ENCODE data around the gene DHRS3.

The DHRS3 gene

GRCh38 chr1:12644237-12644636 lies 26.2 kb upstream of the DHRS3 start:
- TF ChIP-seq POLR2AphosphoS5 (IDR thresholded peaks at IDR 0.05; ENCODE audit: borderline replicate concordance, low read depth, low read length), result no peak
- TF ChIP-seq EZH2 (IDR thresholded peaks at IDR 0.05), result no peak
- TF ChIP-seq FOXP2 (optimal IDR thresholded peaks at IDR 0.05; ENCODE audit: control extremely low read depth, extremely low read length, insufficient read depth), result no peak
- no peak for DNase-seq (ENCODE audit: low read depth, low spot score)
- Histone ChIP-seq H3K36me3 (ENCODE audit: insufficient read depth, low read length) (no peaks in the 10 kb centered on the region), H3K9ac (ENCODE audit: insufficient read length) (peak overlapping the region; percentile 20), H3K4me3 (no peak overlapping the region), H3K27ac (peak overlapping the region; percentile 56; the same call in 1 of the 2 replicates), H3K9me3 (ENCODE audit: low read depth, low read length) (no peaks in the 10 kb centered on the region; the same call in 1 of the 2 replicates)

GRCh38 chr1:12643785-12644184 lies 25.8 kb upstream of the DHRS3 start, which contains the start of gene AADACL4:
Gene AADACL4 (plus strand): TSS chr1:12644085. CDS start chr1:12644547, 462 bp downstream.
- Histone ChIP-seq H3K4me3 (no peak within 1 kb of the TSS), H3K27ac (peak within 1 kb of the TSS; percentile 56; the same call in 1 of the 2 replicates), H3K9me3 (ENCODE audit: low read depth, low read length) (no peaks in the 10 kb centered on the region; the same call in 1 of the 2 replicates), H3K36me3 (ENCODE audit: insufficient read depth, low read length) (no peaks in the 10 kb centered on the region), H3K9ac (ENCODE audit: insufficient read length) (peak within 1 kb of the TSS; percentile 20)
- TF ChIP-seq EZH2 (IDR thresholded peaks at IDR 0.05) (no peak), FOXP2 (optimal IDR thresholded peaks at IDR 0.05; ENCODE audit: control extremely low read depth, extremely low read length, insufficient read depth) (no peak), POLR2AphosphoS5 (IDR thresholded peaks at IDR 0.05; ENCODE audit: borderline replicate concordance, low read depth, low read length) (no peak)
- no peak for DNase-seq (ENCODE audit: low read depth, low spot score)

- no peak for DNase-seq (ENCODE audit: low read depth, low spot score)
- Histone ChIP-seq H3K27ac (peak overlapping the region; percentile 1; the same call in 1 of the 2 replicates), H3K9me3 (ENCODE audit: low read depth, low read length) (no peaks in the 10 kb centered on the region; the same call in 1 of the 2 replicates), H3K4me3 (no peak overlapping the region), H3K9ac (ENCODE audit: insufficient read length) (no peak overlapping the region), H3K36me3 (ENCODE audit: insufficient read depth, low read length) (no peaks in the 10 kb centered on the region)
- TF ChIP-seq POLR2AphosphoS5 (IDR thresholded peaks at IDR 0.05; ENCODE audit: borderline replicate concordance, low read depth, low read length) (no peak), FOXP2 (optimal IDR thresholded peaks at IDR 0.05; ENCODE audit: control extremely low read depth, extremely low read length, insufficient read depth) (no peak), EZH2 (IDR thresholded peaks at IDR 0.05) (no peak)
Measured at GRCh38 chr1:12643079-12643478, 25.1 kb upstream of the DHRS3 start.

GRCh38 chr1:12640958-12641272 lies 22.9 kb upstream of the DHRS3 start:
- H3K36me3 ChIP-seq (ENCODE audit: insufficient read depth, low read length), result no peaks in the 10 kb centered on the region
- no peak for TF ChIP-seq EZH2 (IDR thresholded peaks at IDR 0.05)
- TF ChIP-seq FOXP2 (optimal IDR thresholded peaks at IDR 0.05; ENCODE audit: control extremely low read depth, extremely low read length, insufficient read depth), result no peak
- TF ChIP-seq POLR2AphosphoS5 (IDR thresholded peaks at IDR 0.05; ENCODE audit: borderline replicate concordance, low read depth, low read length), result no peak

GRCh38 chr1:12640237-12640957 lies 22.4 kb upstream of the DHRS3 start:
- TF ChIP-seq EZH2 (IDR thresholded peaks at IDR 0.05) (no peak), FOXP2 (optimal IDR thresholded peaks at IDR 0.05; ENCODE audit: control extremely low read depth, extremely low read length, insufficient read depth) (no peak), POLR2AphosphoS5 (IDR thresholded peaks at IDR 0.05; ENCODE audit: borderline replicate concordance, low read depth, low read length) (no peak)
- Histone ChIP-seq H3K27ac (no peak overlapping the region), H3K9me3 (ENCODE audit: low read depth, low read length) (no peaks in the 10 kb centered on the region; the same call in 1 of the 2 replicates), H3K36me3 (ENCODE audit: insufficient read depth, low read length) (no peaks in the 10 kb centered on the region), H3K9ac (ENCODE audit: insufficient read length) (no peak overlapping the region), H3K4me3 (no peak overlapping the region)
- no peak for DNase-seq (ENCODE audit: low read depth, low spot score)

More at GRCh38 chr1:12640958-12641272, 22.9 kb upstream of the DHRS3 start:
- DNase-seq (ENCODE audit: low read depth, low spot score), result no peak
- Histone ChIP-seq H3K27ac (no peak overlapping the region), H3K9me3 (ENCODE audit: low read depth, low read length) (no peaks in the 10 kb centered on the region; the same call in 1 of the 2 replicates), H3K4me3 (no peak overlapping the region), H3K9ac (ENCODE audit: insufficient read length) (no peak overlapping the region)

- H3K9me3 ChIP-seq (ENCODE audit: low read depth, low read length), result no peaks in the 10 kb centered on the region; the same call in 1 of the 2 replicates
- no peak overlapping the region for H3K27ac ChIP-seq
- H3K36me3 ChIP-seq (ENCODE audit: insufficient read depth, low read length), result no peaks in the 10 kb centered on the region
- no peak overlapping the region for H3K4me3 ChIP-seq
- TF ChIP-seq FOXP2 (optimal IDR thresholded peaks at IDR 0.05; ENCODE audit: control extremely low read depth, extremely low read length, insufficient read depth) (no peak), POLR2AphosphoS5 (IDR thresholded peaks at IDR 0.05; ENCODE audit: borderline replicate concordance, low read depth, low read length) (no peak), EZH2 (IDR thresholded peaks at IDR 0.05) (no peak)
- no peak for DNase-seq (ENCODE audit: low read depth, low spot score)
- H3K9ac ChIP-seq (ENCODE audit: insufficient read length), result no peak overlapping the region
Measured at GRCh38 chr1:12637693-12638092, 19.7 kb upstream of the DHRS3 start.

GRCh38 chr1:12636098-12636950 lies 18.3 kb upstream of the DHRS3 start:
- no peak overlapping the region for H3K4me3 ChIP-seq
- TF ChIP-seq FOXP2 (optimal IDR thresholded peaks at IDR 0.05; ENCODE audit: control extremely low read depth, extremely low read length, insufficient read depth) (no peak), POLR2AphosphoS5 (IDR thresholded peaks at IDR 0.05; ENCODE audit: borderline replicate concordance, low read depth, low read length) (no peak), EZH2 (IDR thresholded peaks at IDR 0.05) (no peak)
- H3K9me3 ChIP-seq (ENCODE audit: low read depth, low read length), result no peaks in the 10 kb centered on the region; the same call in 1 of the 2 replicates
- no peak overlapping the region for H3K27ac ChIP-seq
- no peak for DNase-seq (ENCODE audit: low read depth, low spot score)
- H3K36me3 ChIP-seq (ENCODE audit: insufficient read depth, low read length), result no peaks in the 10 kb centered on the region
- H3K9ac ChIP-seq (ENCODE audit: insufficient read length), result no peak overlapping the region

GRCh38 chr1:12634696-12635202 lies 16.7 kb upstream of the DHRS3 start:
- Histone ChIP-seq H3K9me3 (ENCODE audit: low read depth, low read length) (no peaks in the 10 kb centered on the region), H3K36me3 (ENCODE audit: insufficient read depth, low read length) (no peaks in the 10 kb centered on the region), H3K4me3 (no peak overlapping the region), H3K9ac (ENCODE audit: insufficient read length) (no peak overlapping the region), H3K27ac (no peak overlapping the region)
- DNase-seq (ENCODE audit: low read depth, low spot score), result no peak
- no peak for TF ChIP-seq EZH2 (IDR thresholded peaks at IDR 0.05)
- no peak for TF ChIP-seq FOXP2 (optimal IDR thresholded peaks at IDR 0.05; ENCODE audit: control extremely low read depth, extremely low read length, insufficient read depth)

Measured in SK-N-MC (cell line).